DMS153 treated with DMSO at 0.1 percent for 48 hours (cell line): ENCODE results near the gene IL4.
"Not testable (repeated sequence)": the region's sequence is repeated elsewhere in the genome, so short reads cannot be mapped to it uniquely, and the experiment has no call there.

Source experiments
- DNase-seq: peaks from one replicate; lab custom pipeline; 2025; ENCODE audit not compliant: unreplicated experiment; lab: John Stamatoyannopoulos, UW

IL4 gene

DNA sequence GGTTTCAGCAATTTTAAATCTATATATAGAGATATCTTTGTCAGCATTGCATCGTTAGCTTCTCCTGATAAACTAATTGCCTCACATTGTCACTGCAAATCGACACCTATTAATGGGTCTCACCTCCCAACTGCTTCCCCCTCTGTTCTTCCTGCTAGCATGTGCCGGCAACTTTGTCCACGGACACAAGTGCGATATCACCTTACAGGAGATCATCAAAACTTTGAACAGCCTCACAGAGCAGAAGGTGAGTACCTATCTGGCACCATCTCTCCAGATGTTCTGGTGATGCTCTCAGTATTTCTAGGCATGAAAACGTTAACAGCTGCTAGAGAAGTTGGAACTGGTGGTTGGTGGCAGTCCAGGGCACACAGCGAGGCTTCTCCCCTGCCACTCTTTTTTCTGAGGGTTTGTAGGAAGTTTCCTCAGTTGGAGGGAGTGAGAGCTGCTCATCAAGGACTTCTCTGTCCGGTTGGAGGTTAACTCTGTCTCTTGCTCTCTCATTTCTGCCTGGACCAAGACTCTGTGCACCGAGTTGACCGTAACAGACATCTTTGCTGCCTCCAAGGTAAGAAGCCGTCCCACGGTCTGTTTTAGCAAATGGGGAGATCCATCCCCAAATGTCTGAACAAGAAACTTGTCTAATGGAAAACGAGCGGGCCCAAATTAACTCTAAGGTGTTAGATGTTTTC lies at the start of gene IL4:
TSS of gene IL4 (plus strand) at position 51 of the 692 bp plus-strand sequence. CDS start at position 113, 62 bp downstream.
- DNase-seq = no peak

DNA sequence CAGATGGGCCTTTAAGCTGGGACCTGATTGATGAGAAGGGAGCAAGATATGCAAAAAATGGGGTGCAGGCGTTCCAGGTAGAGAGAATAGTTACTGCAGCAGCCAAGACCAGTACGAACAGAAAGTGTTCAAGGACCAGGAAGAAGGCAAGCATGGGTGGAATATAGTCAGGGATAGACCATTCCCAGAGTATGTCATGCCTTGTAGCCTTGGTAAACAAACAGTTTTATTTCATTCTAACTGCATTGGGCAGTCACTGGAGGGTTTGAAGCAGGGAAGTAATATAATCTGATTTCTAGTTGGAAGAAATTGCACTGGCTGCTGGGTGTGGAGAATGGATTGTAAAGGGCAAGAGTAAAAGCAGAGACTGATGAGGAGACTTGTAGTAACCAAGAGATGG lies 46.3 kb upstream of the IL4 start:
- no peak for DNase-seq

DNA sequence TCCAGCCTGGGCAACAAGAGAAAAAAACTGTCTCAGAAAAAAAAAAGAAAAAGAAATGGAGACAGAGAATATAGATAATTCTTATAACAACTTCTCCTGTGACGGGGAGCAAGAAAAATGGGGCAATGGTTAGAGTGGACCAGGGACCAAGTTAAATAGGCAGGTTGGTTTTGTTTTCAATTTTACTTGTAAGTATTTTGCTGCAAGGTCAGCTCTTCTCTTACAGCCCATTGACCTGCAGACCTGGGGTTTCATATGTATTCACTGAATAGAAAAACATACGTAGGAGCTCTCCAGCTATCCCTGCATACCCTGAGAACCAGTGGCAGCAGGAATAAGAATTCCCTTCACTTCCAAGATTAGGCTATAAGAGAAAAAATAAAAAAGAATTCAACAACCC lies 45.0 kb upstream of the IL4 start:
- DNase-seq = no peak

DNA sequence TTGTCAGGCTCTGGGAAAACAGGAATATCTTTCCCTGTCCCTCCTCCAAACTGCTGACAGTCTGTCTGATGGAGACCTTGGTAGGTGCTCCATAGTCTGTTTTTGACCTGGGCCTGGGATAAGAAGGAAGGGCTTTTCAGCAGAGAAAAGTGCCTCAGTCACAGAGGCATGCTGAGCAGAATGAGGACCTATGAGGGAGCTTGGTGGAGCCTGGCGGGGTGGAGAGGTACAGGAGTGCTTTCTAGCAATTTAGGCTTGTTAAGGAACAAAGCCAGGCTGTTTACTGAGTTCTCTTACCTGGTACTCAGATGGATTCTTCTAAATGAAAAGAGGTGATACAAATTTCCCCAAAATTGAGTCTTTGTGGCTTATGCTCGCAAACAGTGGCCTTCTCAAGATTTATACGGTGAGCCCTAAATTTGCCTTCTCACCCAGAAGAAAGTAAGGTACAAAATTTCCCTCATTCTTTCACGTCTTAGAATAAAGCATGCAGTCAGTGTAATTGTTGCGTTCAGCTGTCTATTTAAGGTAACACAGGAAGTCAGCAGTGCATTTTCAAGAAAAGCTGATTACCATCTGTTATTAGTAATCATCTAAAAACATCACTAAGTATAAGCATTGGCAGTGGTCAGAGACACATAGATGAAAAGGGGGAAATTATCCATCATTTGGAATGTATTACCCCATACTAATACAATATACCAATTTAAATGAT lies 44.4 kb upstream of the IL4 start:
- DNase-seq = no peak

DNA sequence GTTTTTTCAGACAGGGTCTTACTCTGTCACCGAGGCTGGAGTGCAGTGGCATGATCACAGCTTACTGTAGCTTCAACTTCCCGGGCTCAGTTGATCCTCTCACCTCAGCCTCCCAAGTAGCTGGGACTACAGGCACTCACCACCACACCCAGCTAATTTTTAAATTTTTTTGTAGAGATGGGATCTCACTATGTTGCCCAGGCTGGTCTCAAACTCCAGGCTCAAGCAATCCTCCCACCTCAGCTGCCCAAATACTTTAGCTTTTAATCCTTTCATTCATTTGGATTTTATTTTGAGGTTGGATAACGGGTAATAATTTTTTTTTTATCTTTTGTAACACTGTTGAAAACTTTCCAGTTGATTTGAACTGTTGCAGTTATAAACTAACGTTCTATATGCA lies 40.2 kb upstream of the IL4 start:
- not testable (repeated sequence) for DNase-seq

DNA sequence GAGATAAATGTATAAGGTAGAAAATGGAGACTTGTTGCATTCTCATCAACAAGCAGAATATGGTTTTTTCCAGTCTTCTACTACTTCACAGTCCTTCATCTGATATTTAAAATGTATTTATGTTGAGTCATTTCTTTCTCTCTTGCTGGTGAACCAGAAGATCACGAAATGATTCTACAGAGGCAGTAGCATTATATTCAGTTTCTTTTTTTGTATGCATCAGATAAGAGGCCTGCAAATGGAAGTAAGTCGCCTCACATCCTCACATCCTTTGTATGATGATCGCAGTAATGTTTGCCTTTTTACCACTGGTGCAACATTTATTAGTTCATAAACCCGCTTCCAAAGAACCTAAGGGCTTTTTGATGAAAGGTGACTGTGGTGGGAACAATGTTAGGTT lies 37.9 kb upstream of the IL4 start:
- DNase-seq = no peak

DNA sequence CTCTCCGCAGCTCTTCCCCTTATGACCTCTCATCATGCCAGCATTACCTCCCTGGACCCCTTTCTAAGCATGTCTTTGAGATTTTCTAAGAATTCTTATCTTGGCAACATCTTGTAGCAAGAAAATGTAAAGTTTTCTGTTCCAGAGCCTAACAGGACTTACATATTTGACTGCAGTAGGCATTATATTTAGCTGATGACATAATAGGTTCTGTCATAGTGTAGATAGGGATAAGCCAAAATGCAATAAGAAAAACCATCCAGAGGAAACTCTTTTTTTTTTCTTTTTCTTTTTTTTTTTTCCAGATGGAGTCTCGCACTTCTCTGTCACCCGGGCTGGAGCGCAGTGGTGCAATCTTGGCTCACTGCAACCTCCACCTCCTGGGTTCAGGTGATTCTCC lies 36.5 kb upstream of the IL4 start:
- DNase-seq = no peak

DNA sequence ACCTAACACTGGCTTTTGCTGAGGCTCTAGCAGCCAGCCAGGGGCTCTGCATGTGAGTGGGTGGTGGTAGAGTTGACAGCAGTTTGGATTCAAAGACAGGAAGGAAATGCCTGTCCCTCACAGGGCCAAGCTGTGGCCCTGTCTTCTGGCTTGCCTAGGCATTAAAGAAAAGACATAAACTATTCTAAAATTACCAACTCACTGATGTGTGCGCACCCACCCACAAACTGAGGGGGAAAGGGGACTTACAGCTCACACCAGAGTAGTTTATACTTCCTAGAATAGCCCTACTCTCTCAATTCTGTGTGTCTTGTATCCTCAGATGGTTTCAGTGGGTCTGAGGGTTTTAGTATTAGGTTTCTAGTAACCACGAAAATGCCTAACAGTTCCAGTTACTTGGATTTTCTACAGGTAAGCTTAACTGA lies 34.1 kb upstream of the IL4 start:
- DNase-seq = no peak

DNA sequence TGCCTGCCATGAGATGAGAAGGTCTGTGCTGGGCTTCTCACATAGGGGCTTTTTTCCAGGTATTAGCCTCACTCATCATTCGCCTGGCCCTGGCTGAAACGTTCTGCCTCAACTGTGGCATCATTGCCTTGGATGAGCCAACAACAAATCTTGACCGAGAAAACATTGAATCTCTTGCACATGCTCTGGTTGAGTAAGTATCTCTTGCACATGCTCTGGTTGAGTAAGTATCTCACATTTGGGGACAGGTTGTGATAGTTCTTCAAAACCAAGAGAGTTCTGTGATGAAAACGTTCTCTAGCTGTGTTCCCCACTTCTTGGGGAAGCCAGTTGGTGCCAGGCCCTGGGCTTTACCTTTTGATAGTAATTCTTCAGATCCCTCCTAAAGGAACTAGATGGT lies 33.2 kb upstream of the IL4 start:
- no peak for DNase-seq

DNA sequence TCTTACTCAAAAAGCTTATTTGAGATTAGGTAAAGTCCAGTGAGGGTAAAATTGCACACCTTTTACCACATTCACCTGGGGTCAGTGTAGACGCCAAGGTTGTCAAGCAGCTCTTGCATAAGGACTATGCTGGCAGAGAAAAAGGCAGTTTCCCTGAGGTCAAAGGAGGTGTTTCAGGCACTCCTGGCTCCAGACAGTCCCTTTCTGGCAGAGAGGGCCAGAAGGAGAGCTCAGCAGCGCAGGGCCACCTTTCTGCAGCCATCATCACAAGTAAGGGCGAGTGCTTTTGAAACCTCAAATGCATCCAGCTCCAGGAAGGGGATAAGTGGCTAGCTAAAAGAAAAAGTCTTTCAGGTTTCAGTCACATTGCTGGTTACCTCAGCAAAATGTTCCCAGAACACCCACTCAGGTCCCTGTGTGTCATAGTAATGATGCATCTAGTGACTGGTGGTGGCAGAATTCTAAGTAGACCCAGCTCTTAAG lies 32.5 kb upstream of the IL4 start:
- no peak for DNase-seq

DNA sequence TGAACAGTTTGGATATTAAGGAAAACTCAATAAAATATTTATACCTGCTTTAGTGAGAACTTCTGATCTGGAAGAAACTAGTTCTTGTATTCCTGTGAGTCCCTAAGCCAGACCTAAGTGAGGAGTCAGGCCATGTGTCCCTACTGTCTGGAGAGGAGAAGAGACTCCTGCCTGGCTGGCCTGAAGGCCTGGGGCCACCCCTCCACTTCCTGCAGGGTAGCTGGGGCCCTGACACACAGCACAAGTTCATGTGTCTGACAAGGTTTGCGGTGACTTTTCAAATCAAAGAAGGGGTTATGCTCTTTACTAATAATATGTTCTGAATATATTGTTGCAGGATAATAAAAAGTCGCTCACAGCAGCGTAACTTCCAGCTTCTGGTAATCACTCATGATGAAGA lies 31.9 kb upstream of the IL4 start:
- DNase-seq = no peak

DNA sequence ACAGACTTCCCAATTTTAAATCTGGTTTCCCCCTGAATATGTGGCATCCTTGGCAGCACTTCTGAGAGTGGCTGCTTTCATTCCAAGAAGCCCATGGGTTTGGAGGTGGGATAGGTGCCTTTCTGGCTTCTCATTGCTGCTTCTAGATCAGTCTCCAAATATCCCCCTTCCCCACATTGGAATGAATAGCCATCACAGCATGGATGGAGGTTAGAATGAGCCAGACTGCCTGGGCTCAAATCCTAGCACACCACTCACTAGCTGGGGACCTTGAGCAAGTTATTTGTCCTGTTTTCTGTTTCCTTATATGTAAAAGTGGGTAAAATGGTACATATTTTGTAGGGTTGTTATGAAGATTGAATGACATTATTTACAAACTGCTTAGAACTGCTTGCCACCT lies 29.6 kb upstream of the IL4 start:
- DNase-seq = no peak

DNA sequence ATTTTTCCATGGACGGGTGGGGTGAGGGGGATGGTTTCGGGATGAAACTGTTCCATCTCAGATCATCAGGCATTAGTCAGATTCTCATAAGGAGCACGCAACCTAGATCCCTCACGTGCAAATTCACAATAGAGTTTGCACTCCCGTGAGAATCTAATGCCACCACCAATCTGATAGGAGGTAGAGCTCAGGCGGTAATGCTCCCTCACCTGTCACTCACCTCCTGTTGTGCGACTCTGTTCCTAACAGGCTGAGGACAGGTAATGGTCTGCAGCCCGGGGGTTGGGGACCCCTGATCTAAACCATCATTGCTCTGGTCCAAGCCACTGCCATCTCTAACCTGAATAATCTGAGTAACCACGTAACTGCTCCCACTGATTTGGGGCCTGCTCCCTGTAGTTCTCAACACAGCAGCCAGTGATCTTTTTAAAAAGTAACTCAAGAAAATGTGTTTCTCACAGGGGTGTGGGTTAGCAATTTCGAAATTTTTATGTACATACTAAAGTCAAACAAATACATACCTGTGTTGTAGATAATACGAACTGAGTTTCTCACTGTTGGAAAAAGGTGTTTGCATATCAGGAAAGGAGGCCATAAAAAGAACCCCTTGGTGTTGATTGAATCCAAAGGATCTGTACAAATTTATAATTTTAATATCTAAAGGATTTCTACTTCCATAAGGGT lies 27.1 kb upstream of the IL4 start:
- no peak for DNase-seq

DNA sequence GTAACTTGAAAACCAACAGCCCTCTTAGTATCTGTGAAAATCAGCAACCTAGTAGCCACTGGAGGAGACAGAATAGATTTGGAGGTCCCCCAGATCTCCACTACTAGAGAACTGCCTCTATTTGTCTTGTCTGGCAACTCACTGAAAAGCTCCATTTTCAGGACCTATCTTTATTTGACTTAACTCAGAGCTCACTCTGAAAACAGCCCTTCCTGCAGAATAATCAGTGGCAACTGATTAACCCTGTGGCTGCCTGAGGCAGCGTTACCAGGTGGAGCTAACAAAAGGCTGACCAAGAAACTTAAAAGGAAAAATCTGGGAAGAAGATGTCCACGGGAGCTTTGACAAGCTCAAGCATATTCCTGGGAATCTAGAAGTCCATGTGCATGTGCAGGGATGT lies 26.3 kb upstream of the IL4 start:
- no peak for DNase-seq

DNA sequence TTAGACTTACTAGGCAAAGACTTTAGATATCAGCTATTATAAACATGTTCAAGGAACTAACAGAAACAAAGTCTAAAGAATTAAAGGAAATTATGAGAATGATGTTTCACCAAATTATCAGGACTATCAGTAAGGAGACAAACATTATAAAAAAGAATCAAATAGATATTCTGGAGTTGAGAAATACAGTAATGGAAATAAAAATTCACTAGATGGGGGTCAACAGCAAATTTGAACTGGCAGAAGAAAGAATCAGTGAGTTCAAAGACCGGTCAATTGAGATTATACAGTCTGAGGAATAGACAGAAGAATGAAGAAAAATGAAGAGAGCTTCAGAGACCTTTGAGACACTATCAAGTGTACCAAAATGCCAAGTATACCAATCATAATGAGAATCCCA lies 25.4 kb upstream of the IL4 start:
- DNase-seq = no peak

DNA sequence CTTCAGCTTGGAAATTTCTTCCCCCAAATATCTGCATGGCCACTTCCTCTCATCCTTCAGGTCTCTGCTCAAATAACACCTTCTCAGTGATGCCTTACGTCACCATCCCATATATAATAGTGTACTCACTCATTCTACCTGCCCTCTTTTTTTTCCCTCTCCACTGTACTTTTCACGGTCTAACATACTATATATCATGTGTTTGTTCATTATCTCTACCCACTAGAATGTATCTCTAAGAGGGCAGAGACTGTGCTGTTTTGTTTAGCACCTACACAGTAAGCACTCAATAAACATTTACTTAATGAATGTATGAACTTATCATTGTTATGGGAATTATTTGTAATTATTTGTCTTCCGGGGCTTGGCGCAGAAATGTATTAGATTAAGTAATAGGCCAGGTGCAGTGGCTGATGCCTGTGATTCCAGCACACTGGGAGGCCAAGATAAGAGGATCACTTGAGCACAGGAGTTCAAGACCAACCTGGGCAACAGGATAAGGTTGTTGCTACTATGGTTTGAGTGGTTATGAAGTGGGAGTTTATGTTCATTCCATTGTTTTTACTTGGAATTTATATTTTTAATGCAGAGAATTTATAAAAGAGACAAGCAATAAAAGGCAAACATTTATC lies 21.8 kb upstream of the IL4 start:
- DNase-seq = no peak

DNA sequence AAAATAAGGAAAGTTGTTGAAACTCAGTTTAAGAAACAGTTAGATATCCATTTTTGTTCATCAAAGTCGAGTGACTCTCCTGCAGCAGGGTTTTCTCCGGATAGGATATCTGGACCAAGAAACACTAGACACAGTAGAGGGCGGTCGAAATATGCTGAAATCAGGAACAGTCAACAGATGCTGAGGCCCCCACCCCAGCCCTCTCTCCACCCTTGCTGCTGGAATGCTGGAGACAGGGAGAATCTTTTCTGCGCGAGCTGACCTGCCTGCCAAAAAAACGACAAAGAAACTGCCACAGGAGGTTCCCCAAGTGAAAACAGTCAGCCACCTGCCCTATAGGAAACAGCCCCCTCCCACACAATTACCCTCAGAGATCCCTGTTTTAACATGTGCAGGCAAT lies 20.1 kb upstream of the IL4 start:
- DNase-seq = no peak

DNA sequence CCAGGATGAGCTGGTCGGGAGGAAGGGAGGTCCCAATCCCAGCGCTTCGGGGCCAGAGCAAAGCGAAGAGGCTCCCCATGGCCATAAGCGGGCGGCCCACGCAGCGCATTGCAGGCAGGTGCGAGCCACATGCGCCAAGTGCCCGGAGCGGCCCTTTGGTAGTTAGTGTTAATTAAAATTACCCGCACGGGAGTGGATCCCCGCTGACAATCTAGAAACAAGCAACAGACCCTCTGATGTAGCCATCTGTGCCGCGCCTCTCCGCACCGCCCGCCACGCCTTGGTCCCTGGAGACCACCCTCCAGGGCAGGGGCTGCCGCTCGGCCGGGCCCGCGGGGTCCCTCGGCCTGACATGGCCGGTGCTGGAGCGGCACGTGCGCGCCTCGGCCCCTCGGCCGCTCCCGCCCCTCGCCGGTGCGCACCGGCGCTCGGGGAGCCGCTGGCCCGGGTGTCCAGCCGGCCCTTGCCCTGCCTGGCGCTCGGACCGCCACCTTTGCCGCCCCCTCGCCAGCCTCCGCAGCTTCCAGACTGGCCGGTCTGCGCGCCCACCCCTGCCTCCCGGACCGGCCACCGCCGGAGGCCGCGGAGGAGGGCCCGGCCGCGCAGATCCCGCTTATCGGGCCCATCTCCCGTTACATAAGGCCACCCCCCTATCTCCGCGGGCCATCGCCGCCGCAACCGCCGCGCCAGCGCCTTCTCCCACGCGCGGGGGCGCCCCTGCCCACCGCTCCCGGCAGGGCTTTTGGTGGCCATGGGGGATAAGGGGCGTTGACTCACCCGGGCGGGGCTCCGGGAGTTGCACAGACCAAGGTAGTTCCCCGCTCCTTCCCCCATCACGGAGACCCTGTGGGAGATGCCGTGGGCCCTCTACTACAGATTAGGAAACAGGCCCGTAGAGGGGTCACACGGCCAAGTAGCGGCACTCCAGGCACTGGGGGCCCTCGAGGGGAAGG lies 17.7 kb upstream of the IL4 start:
- DNase-seq = no peak

DNA sequence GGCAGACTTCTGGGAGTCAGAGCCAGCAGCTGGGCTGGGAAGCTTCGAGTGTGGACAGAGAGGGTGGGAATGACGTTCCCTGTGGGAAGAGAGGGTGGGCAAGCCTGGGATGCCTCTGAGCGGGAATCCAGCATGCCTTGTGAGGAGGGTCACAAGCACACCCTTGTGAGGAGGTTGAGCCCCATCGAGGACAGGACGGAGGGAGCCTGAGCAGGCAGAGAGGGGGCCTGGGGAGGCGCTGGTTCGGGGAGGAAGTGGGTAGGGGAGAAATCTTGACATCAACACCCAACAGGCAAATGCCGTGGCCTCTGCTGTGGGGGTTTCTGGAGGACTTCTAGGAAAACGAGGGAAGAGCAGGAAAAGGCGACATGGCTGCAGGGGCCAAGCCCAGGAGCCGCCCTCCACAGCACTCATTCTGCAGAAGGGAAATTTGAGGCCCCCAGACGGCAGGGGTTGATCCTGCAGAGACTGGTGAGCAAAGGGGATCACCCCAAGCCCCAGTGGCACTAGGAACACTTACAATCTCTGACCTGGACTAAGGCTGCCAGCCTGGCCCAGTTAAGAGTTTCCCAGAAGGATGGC lies 16.9 kb upstream of the IL4 start:
- no peak for DNase-seq

DNA sequence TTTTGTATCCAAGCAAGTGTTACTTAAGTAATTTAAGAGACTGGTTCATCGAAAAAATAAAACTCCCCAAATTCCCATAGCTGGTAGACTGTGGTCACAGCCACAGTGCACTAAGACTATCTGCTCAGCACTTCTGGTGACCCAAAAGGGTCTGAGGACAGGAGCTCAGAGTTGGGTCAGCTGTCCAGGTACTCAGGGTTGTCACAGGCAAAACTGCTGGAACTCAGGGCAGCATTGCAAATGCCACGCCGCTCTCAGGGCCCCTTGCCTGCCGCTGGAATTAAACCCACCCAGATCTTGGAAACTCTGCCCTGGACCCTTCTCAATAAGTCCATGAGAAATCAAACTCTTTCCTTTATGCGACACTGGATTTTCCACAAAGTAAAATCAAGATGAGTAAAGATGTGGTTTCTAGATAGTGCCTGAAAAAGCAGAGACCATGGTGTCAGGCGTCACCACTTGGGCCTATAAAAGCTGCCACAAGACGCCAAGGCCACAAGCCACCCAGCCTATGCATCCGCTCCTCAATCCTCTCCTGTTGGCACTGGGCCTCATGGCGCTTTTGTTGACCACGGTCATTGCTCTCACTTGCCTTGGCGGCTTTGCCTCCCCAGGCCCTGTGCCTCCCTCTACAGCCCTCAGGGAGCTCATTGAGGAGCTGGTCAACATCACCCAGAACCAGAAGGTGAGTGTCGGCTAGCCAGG lies 16.0 kb upstream of the IL4 start, which contains the start of gene IL13:
TSS of gene IL13 (plus strand) at position 498 of the 705 bp plus-strand sequence. CDS start at position 512, 14 bp downstream.
- no peak for DNase-seq
